GM12872 (cell line): ENCODE results near the gene MYO16.

Source experiments
- CTCF ChIP-seq: IDR thresholded peaks from 3 replicates; pipeline ENCODE4 v1.5.1; 2011; ENCODE audit warnings: low read depth, mild to moderate bottlenecking, low read length, moderate library complexity; ENCODE audit not compliant: insufficient read depth

Gene MYO16

DNA sequence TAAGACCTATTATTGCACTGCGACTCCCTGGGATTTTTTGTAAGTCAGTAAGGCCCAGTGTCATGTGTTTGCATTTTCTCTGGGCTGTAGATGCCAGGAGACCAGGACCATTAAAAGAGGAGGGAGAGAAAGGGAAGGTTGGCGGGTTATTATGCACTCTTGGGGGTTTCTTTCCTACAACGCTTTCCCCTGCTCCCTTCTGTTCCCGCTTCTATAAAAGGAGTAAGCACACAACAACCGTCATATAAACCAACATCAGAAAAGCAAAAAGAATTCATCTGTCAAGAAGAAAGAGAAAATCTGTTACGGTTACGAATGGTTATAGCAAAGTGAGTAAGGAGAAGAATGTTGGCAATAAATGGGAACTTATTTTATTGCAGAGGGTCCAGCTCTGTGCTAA, 615.2 kb downstream of the MYO16 start:
- TF ChIP-seq CTCF: no peak

DNA sequence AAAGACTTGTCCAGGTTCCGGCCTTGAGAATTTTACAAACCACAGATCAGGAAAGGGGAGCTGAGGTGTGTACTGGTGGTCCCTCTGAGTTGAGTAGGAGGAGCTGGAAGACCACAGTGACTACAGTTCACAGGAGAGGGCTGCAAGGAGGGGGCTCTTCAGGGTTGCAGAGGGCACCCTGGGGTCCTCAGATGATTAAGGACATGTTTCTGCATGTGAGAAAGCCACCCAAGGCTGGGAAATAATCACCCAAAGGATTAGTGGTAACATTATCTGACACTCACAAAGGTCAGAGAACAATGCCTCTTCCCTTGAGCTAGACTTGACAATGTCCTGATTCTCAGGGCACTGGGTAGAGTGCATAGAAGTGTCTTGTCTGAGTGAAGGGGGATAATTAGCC, 616.6 kb downstream of the MYO16 start:
- no peak for TF ChIP-seq CTCF

DNA sequence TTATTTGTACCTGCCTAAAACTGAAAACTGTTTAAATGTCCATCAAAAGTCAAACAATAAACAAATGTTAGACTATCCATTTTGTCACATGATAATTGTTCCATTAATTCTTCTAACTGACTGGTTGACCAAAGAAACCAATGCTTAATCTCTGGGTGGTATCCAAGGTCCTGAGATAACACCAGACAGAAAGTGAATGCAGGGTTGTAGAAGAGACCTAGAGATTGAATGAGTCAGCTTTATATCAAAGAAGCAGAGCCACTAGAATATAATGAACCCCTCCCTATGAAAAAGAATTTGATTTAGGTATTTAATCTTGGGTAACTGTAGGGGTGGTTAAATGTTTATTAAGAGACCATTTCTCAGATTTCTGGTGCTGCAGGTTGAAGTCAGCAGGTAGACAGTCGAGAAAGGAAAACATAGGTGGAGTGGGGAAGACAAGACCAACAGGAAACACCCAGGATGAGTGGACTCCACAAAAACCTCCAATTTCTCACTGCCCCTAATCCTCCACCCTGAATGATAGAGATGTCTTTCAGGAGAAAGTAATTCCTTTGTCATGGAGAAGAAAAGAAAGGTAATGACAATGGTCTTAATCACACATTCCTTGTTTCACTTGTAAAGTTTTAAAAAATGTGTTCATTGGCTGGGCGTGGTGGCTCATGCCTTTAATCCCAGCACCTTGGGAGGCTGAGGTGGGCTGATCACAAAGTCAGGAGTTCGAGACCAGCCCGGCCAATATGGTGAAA, 620.5 kb downstream of the MYO16 start:
- no peak for TF ChIP-seq CTCF

- TF ChIP-seq CTCF: no peak
Measured at GRCh38 chr13:109251956-109252355, 622.5 kb downstream of the MYO16 start.

GRCh38 chr13:109253316-109253715, 623.9 kb downstream of the MYO16 start:
- no peak for TF ChIP-seq CTCF

- TF ChIP-seq CTCF: no peak
Measured at GRCh38 chr13:109254274-109254673, 624.9 kb downstream of the MYO16 start.

DNA sequence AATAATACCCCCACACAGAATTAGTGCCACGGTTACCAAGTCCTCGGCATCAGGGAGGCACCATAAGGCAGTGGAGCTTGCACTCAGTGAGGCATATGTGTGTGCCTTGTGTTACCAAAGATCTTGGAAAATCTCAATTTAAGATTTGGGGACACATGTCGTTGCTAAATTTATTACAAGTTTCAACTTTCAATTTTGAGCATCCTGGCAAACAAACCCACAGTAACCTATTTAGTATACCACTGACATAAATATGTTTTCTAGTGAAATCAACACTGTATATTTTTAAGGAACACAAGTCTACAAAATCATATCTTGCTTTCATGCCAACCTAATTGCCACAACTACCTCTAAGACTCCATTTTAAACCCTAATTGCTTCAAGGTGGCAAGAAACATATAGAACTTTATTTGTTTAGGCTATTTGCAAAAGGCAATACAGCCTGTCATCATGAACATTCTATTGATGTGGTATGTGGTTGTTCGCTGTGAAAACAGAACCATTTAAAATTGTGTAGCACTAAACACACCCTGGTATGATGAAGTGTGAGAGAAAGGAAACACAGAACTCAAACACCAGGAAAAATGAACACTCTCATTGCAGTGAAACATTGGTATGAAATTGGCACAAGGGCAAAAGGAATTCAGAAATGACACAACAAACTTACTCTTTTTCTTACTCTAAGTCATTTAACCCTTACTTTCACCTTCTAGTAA, 625.9 kb downstream of the MYO16 start:
- no peak for TF ChIP-seq CTCF
